Activated CD8-positive, alpha-beta memory T cell treated with anti-CD3 and anti-CD28 coated beads, Interleukin-2, amount 50 U/mL, for 24 hours (primary cell): Measurements from ENCODE around the gene XXYLT1.

ENCODE experiments used
- DNase-seq: peaks from one replicate; pipeline ENCODE4 v3.0.0-alpha.2; 2020; ENCODE audit errors: extremely low read depth

Gene XXYLT1

DNA sequence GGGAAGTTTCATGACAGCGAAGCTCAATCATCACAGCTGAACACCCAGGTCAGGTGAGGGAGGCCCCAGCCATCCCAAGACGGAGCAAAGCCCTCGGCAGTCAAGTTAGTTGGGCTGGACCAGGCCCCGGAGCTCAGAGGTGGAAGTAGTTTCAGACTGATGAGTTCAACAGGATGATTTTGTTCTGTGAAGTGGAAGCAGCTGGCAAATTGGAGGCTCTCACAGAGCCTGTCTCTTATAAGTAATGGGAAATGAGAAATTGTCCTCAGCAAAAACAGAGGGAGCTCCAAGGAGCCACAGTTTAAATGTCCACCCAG lies 245.1 kb downstream of the XXYLT1 start:
- DNase-seq: no peak

DNA sequence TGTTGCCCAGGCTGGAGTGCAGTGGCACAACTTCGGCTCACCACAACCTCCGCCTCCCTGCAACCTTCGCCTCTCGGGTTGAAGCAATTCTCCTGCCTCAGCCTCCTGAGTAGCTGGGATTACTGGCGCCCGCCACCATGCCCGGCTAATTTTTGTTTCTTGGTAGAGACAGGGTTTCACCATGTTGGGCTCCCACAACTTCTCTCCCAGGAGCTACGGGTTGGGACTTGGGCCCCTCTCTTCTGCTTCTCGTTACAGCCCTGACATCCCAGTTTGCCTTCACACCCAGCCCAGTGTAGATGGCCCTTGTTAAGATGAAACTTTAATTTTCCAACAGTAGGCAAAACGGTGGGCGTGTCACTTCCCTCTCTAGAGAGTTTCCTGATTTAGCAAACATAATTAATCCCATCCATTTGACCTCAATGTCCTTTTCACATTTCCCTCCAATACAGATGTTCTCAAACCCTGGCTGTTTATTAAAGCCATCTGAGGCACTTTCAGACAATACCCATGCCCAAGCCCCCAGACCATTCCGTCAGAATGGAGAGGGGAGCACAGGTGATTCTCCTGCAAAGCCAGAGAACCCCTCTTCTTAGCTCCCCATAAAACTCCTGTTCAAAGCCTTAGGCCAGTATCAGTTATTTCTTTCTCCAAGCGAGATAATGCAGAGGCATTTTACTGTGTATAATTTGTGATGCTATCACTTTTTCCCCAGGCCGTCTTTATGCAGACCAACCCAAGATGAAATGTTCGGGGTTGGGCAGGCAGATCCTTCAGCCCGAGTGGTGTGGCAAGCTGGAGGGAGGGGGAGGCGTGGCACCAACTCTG lies 245.7 kb downstream of the XXYLT1 start:
- DNase-seq: no peak

DNA sequence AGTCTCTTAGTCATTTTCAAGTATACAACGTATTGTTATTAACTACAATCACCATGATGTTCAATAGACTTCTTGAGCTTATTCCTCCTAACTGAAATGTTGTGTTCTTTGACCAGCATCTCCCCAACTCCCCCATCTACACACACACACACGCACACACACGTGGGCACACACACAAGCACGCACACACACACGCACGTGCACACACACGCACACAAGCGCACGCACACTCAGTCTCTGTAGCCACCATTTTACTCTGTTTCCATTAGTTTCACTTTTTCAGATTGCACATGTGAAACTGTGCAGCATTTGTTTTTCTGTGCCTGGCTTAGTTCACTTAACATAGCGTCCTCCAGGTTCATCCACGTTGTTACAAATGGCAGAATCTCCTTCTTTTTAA lies 247.0 kb downstream of the XXYLT1 start:
- no peak for DNase-seq

DNA sequence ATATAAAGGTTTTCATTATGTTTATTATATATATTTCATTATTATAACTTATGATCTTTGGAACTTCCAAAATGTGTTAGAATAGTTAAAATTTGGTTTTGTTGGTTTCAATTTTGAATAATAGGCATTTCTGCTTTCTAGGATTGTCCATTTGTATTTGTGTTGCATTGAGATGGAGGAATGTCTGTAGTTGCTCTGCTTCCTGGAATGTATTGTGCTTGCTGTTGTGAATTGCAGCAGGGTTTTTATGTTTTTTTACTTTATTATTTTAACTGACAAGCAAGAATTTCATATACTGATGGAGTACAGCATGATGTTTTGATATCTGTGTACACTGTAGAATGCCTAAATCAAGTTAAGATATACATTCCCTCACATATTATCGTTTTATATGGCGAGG lies 247.4 kb downstream of the XXYLT1 start:
- DNase-seq: no peak

DNA sequence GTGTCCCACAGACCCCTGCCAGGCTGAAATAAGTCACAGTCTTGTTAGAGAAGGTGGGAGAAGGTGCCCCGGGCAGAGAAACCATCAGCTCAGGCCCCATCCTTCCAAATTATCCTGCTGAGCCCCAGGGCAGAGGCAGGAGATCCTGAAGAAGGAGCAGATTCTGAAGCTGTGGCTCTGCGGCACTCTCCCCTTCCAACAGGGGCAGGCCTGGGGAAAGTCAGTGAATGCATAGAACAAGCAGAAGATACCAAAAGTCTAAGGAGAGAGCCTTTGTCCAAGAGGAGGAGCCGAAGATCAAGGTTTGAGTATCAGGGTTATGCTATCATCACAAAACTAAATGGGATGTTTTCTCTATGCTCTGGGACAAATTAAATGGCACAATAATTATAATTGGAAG lies 249.3 kb downstream of the XXYLT1 start:
- no peak for DNase-seq

DNA sequence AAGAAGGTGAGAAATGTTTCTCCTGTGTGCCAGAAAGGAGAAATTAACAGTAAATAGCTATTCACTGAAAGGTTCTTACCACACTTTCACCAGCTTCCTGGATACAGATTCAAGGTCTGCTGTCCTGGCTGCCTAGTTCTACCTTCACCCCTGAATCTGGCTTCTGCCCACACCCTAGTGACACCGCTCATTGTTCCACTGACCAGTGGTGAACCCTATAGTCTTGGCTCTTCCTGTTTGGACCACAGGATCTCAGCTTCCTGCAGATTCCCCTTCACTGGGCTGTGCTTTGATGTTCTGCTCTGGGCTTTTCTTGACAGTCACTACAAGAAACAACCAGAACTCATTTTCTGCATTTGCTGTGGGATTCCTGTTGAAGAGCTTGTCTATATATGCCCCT lies 250.0 kb downstream of the XXYLT1 start:
- DNase-seq: no peak

DNA sequence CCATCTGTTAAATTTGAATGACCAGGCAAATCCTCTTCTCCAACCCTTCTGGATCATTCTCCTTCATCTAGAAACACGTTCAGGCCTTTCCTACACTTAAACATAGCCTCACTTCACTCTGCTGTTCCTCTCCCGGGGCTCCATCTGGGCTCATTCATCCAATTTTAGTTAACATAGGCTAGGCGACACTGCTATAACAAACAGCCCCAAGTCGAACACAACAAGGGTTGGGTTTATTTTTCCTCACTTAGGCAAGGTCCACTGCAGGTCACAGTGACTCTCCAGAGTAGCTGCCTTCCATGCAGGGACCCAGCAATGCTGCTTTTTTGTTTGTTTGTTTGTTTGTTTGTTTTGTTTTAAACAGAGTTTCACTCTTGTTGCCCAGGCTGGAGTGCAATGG lies 250.8 kb downstream of the XXYLT1 start:
- no peak for DNase-seq

DNA sequence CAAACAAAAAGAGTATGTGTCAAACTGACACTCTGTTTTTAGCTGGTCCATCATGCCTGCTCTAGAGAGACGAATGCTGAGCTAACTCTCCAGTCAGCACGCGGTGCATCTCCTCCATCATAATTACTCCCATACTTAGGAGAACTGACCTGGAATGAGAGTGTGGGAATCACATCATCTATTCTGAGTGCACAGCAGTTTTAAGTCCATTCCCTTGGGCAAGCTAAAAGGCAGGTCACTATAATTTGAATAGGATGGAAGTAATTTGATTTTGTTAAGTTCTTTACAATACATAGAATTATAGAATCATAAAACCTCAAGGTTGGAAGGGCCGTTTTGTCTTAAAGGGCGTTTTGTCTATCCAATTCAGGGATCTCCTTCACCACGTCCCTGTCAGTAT lies 251.6 kb downstream of the XXYLT1 start:
- no peak for DNase-seq
